Fibroblast of lung (primary cell): Measurements from ENCODE around the gene FCMR. TPM values are rescaled to one million over a fixed set of nuclear protein-coding genes. Genes with fewer than 3 reads are reported as not detected.

Source experiments
- DNase-seq, 2 donors: peaks; one replicate each; pipeline versions ENCODE4 v3.0.0 to v3.0.0-alpha.2; 2010; ENCODE audit warnings: low read depth in 2 of 2
- H2AFZ ChIP-seq: 2 replicates; pipeline ENCODE4 v1.5.1; 2012; ENCODE audit warnings: low read length, control low read depth, inconsistent platforms
- H3K27ac ChIP-seq: 2 replicates; pipeline ENCODE4 v1.5.1; 2011; ENCODE audit warnings: low read length, control low read depth; ENCODE audit not compliant: insufficient read depth
- H3K27me3 ChIP-seq: 2 replicates; pipeline ENCODE4 v1.5.1; 2011; ENCODE audit warnings: mild to moderate bottlenecking, low read length; ENCODE audit not compliant: control insufficient read depth, insufficient read depth
- H3K36me3 ChIP-seq: 2 replicates; pipeline ENCODE4 v1.5.1; 2011; ENCODE audit warnings: low read length; ENCODE audit not compliant: control insufficient read depth, insufficient read depth
- H3K4me1 ChIP-seq: 2 replicates; pipeline ENCODE4 v1.5.1; 2011; ENCODE audit warnings: low read length; ENCODE audit not compliant: control insufficient read depth, insufficient read depth; ENCODE audit errors: extremely low read depth
- H3K4me2 ChIP-seq: 2 replicates; pipeline ENCODE4 v1.5.1; 2011; ENCODE audit warnings: low read length, control low read depth; ENCODE audit not compliant: insufficient read depth; ENCODE audit errors: extremely low read depth
- H3K4me3 ChIP-seq, 4 experiments: fragments of 200-600 bp in 1 of 4; sonication (generic) in 1 of 4; replicated peaks in 1 of 4; 2 replicates each; pipeline ENCODE4 v1.5.1; 2011 to 2016; ENCODE audit warnings: low read length in 4 of 4, low read depth in 3 of 4, mild to moderate bottlenecking in 3 of 4, control low read depth in 2 of 4, inconsistent platforms in 1 of 4, mixed read lengths in 1 of 4; ENCODE audit not compliant: insufficient read depth in 1 of 4; ENCODE audit errors: control extremely low read depth in 1 of 4
- H3K79me2 ChIP-seq: 2 replicates; pipeline ENCODE4 v1.5.1; 2012; ENCODE audit warnings: mild to moderate bottlenecking, low read length, inconsistent platforms; ENCODE audit not compliant: control insufficient read depth, insufficient read depth
- H3K9ac ChIP-seq: 2 replicates; pipeline ENCODE4 v1.5.1; 2011; ENCODE audit warnings: mild to moderate bottlenecking, low read length, control low read depth; ENCODE audit not compliant: insufficient read depth
- H3K9me3 ChIP-seq: 2 replicates; pipeline ENCODE4 v1.5.1; 2012; ENCODE audit warnings: low read depth, low read length; ENCODE audit not compliant: control insufficient read depth, insufficient read depth
- H4K20me1 ChIP-seq: 2 replicates; pipeline ENCODE4 v1.5.1; 2011; ENCODE audit warnings: low read length; ENCODE audit not compliant: control insufficient read depth, insufficient read depth; ENCODE audit errors: extremely low read depth
- CTCF ChIP-seq, 2 donors: IDR thresholded peaks in 1 of 2; conservative IDR thresholded peaks in 1 of 2; 1 replicate in 1 of 2; 2 replicates in 1 of 2; pipeline ENCODE4 v1.5.1; 2011 to 2012; ENCODE audit warnings: low read length in 2 of 2, control low read depth in 1 of 2, inconsistent platforms in 1 of 2, low read depth in 1 of 2, mild to moderate bottlenecking in 1 of 2
- EZH2 ChIP-seq: IDR thresholded peaks from 2 replicates; pipeline ENCODE4 v1.5.1; 2012; ENCODE audit warnings: low read length, control low read depth, mild to moderate bottlenecking; ENCODE audit errors: missing control alignments
- polyA plus RNA-seq, 2 donors: library from polyadenylated mRNA; depleted of rRNA in 1 of 2; stranded (reverse) in 1 of 2; unstranded in 1 of 2; fragments of >200 nt; gene quantifications; 2 replicates each; pipeline ENCODE4 v1.2.1, GENCODE V29; 2011 to 2012; ENCODE audit warnings: missing spikeins in 1 of 2
- total RNA-seq: library from RNA; depleted of rRNA; stranded (reverse); fragments of >200 nt; gene quantifications from 2 replicates; pipeline ENCODE4 v1.2.1, GENCODE V29; 2014

The FCMR gene
- total and polyA plus RNA-seq, 2 donors (not counting 1 experiment from before 2014, with no cell fraction given), result 0.33 to 4.3 TPM

- Histone ChIP-seq H3K36me3 (no peaks in the 10 kb centered on the region), H3K4me2 (no peak overlapping the region), H3K4me1 (no peaks in the 10 kb centered on the region), H3K9me3 (no peaks in the 10 kb centered on the region), H3K27me3 (no peaks in the 10 kb centered on the region), H3K4me3 (no peak overlapping the region), H3K79me2 (no peaks in the 10 kb centered on the region), H2AFZ (no peak overlapping the region), H3K27ac (no peak overlapping the region), H4K20me1 (no peaks in the 10 kb centered on the region), H3K9ac (no peak overlapping the region)
- no peak for TF ChIP-seq EZH2
- no peak for TF ChIP-seq CTCF (conservative IDR thresholded peaks at IDR 0.05 in 1 of 2, IDR thresholded peaks at IDR 0.05 in 1 of 2; ENCODE audit: low read depth in 1 of 2, low read length in 2 of 2)
- DNase-seq, result no peak
Measured at GRCh38 chr1:206923009-206923960, 1.5 kb upstream of the FCMR start.

GRCh38 chr1:206922524-206922923 is 783 bp upstream of the FCMR start:
- no peak for TF ChIP-seq CTCF (conservative IDR thresholded peaks at IDR 0.05 in 1 of 2, IDR thresholded peaks at IDR 0.05 in 1 of 2; ENCODE audit: low read depth in 1 of 2, low read length in 2 of 2)
- no peak for TF ChIP-seq EZH2
- Histone ChIP-seq H3K4me2 (no peak overlapping the region), H3K79me2 (no peaks in the 10 kb centered on the region), H2AFZ (no peak overlapping the region), H3K4me3 (no peak overlapping the region), H3K9me3 (no peaks in the 10 kb centered on the region), H3K36me3 (no peaks in the 10 kb centered on the region), H4K20me1 (no peaks in the 10 kb centered on the region), H3K27me3 (no peaks in the 10 kb centered on the region), H3K4me1 (no peaks in the 10 kb centered on the region), H3K9ac (no peak overlapping the region), H3K27ac (no peak overlapping the region)
- DNase-seq, result no peak

- no peak overlapping the region for H3K27ac ChIP-seq
- H3K4me2 ChIP-seq, result no peak overlapping the region
- H2AFZ ChIP-seq, result no peak overlapping the region
- no peak for DNase-seq
- H3K4me3 ChIP-seq, result no peak overlapping the region
- no peak overlapping the region for H3K9ac ChIP-seq
- H3K79me2 ChIP-seq, result no peaks in the 10 kb centered on the region
- TF ChIP-seq EZH2, result no peak
- no peak for TF ChIP-seq CTCF (conservative IDR thresholded peaks at IDR 0.05 in 1 of 2, IDR thresholded peaks at IDR 0.05 in 1 of 2; ENCODE audit: low read depth in 1 of 2, low read length in 2 of 2)
- no peaks in the 10 kb centered on the region for H3K9me3 ChIP-seq
- no peaks in the 10 kb centered on the region for H3K36me3 ChIP-seq
- no peaks in the 10 kb centered on the region for H3K4me1 ChIP-seq
- peaks cover 11% of the 10 kb centered on the region for H3K27me3 ChIP-seq
- no peaks in the 10 kb centered on the region for H4K20me1 ChIP-seq
Measured at GRCh38 chr1:206918076-206918475, 3.7 kb downstream of the FCMR start.
